Body of pancreas (tissue), 4 donors: ENCODE results near the gene TRIM58. TPM values are rescaled to one million over a fixed set of nuclear protein-coding genes. Genes with fewer than 3 reads are reported as not detected.

Experiments used
- ATAC-seq: fragments of 150-250 bp; one replicate; pipeline ENCODE4 v1.9.1; 2016
- DNase-seq, 4 donors: peaks; one replicate each; pipeline ENCODE4 v3.0.0-alpha.2; 2019
- H3K27ac ChIP-seq, 4 donors: fragments of 200-600 bp; sonication (generic); 1 replicate in 3 of 4; 2 replicates in 1 of 4; pipeline versions ENCODE4 v1.5.1 to v1.6.1; 2016 to 2019; ENCODE audit warnings: mild to moderate bottlenecking in 1 of 4, mixed read lengths in 1 of 4, moderate library complexity in 1 of 4
- H3K27me3 ChIP-seq, 2 donors: fragments of 200-600 bp; sonication (generic); one replicate each; pipeline ENCODE4 v1.6.0; 2016; ENCODE audit warnings: mild to moderate bottlenecking in 1 of 2
- H3K36me3 ChIP-seq, 2 donors: fragments of 200-600 bp; sonication (generic); replicated peaks in 1 of 2; 2 replicates each; pipeline ENCODE4 v1.5.1; 2016; ENCODE audit warnings: low read depth in 2 of 2; ENCODE audit not compliant: insufficient read depth in 1 of 2
- H3K4me1 ChIP-seq: fragments of 200-600 bp; sonication (generic); one replicate; pipeline ENCODE4 v1.6.0; 2016
- H3K4me3 ChIP-seq, 2 donors: fragments of 200-600 bp; sonication (generic); 1 replicate in 1 of 2; 2 replicates in 1 of 2; pipeline ENCODE4 v1.5.1; 2016 to 2019
- H3K9me3 ChIP-seq, 3 donors: fragments of 200-600 bp; sonication (generic); 1 replicate in 2 of 3; 2 replicates in 1 of 3; pipeline ENCODE4 v1.5.1; 2016
- CTCF ChIP-seq, 7 experiments: fragments of 450-650 bp in 4 of 7; fragments of 200-600 bp in 3 of 7; sonication (generic) in 3 of 7; IDR thresholded peaks; one replicate each; pipeline ENCODE4 v1.5.1; 2016 to 2019; ENCODE audit warnings: antibody characterized with exemption in 7 of 7
- POLR2A ChIP-seq, 3 donors: fragments of 450-650 bp; IDR thresholded peaks; one replicate each; pipeline ENCODE4 v1.6.1; 2016; ENCODE audit warnings: antibody characterized with exemption in 3 of 3, mild to moderate bottlenecking in 2 of 3
- WGBS, 2 donors: methylation state at CpG; one replicate each; pipeline ENCODE4 v1.1.5; 2017; 5-methylcytosine and 5-hydroxymethylcytosine counted together
- intact Hi-C: fragments of 100-400 bp; cut with DNase I; formaldehyde crosslinking; loops from one replicate; pipeline ENCODE4 v1.15.1; 2023
- total RNA-seq, 2 donors: library from RNA; depleted of rRNA; stranded (reverse); fragments of >200 nt; gene quantifications; one replicate each; pipeline ENCODE4 v1.1.0, GENCODE V29; 2016

The TRIM58 gene
- total RNA-seq, 2 donors from 2014 or later, result 0.99 to 3.4 TPM

DNA sequence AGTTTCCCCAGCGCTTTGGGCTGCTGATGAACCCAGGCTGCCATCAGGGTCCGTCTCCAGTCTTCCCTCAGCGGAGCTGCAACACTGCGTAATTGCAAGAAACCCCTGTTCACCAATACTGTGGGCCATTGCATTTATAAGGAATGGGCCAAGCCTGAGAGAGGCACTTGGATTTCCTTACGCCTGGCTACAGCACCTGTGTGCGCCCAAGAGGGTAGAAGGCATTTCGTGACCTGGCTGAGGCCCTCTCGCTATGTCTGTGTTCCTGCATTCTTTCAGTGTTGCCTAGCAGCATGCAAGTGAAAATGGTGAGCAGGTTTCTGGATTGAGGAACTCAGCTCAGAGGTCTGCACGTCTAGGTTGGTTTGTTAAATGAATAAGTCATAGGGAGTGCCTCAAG is 26.4 kb downstream of the TRIM58 start:
- no peak overlapping the region for H3K27ac ChIP-seq
- H3K9me3 ChIP-seq, result no peaks in the 10 kb centered on the region
- H3K4me3 ChIP-seq, result no peak overlapping the region
- ATAC-seq (no peak), DNase-seq (no peak)
- WGBS, 2 donors, result 61 to 72% methylated on average over 9 of the region's 9 CpGs
- intact Hi-C loops, result no loop called here
- no peaks in the 10 kb centered on the region for H3K27me3 ChIP-seq
- H3K4me1 ChIP-seq, result no peaks in the 10 kb centered on the region
- TF ChIP-seq POLR2A (IDR thresholded peaks at IDR 0.05) (no peak), CTCF (IDR thresholded peaks at IDR 0.05) (no peak)
- H3K36me3 ChIP-seq, result no peaks in the 10 kb centered on the region

DNA sequence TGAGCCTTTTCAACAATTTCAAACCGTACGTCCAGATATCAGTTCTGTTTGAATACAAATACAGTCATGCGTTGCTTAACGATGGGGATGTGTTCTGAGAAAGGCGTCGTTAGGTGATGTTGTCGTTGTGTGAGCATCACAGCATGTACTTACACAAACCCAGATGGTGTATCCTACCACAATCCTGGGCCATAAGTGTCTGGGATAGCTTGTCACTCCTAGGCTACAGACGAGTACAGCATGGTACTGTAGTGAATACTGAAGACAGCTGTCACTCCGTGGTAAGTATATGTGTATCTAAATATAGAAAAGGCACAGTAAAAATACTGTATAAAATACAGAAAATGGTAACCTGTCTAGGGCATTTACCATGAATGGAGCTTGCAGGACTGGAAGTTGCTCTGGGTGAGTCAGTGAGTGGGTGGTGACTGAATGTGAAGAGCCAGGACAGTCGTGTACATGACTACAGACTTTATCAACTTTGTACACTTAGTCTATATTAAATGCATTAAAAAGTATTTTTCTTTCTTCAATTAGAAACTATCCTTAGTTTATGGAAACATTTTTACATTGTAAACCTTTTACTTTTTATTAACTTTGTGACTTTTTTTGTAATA is 27.9 kb downstream of the TRIM58 start:
- H3K36me3 ChIP-seq, result no peaks in the 10 kb centered on the region
- intact Hi-C loops, result no loop called here
- TF ChIP-seq CTCF (IDR thresholded peaks at IDR 0.05), result no peak
- 68 to 73% methylated on average over 10 of the region's 10 CpGs for WGBS, 2 donors
- no peaks in the 10 kb centered on the region for H3K4me1 ChIP-seq
- no peak for ATAC-seq
- H3K27ac ChIP-seq, result no peak overlapping the region
- H3K4me3 ChIP-seq, result no peak overlapping the region
- no peaks in the 10 kb centered on the region for H3K27me3 ChIP-seq
- DNase-seq, result no peak
- no peaks in the 10 kb centered on the region for H3K9me3 ChIP-seq

- H3K4me1 ChIP-seq, result no peaks in the 10 kb centered on the region
- H3K4me3 ChIP-seq, result no peak within 1 kb of the TSS
- TF ChIP-seq CTCF (IDR thresholded peaks at IDR 0.05), result no peak
- DNase-seq (no peak), ATAC-seq (no peak)
- intact Hi-C loops, result no loop called here
- no peaks in the 10 kb centered on the region for H3K36me3 ChIP-seq
- 33 to 44% methylated on average over 2 of the region's 2 CpGs for WGBS, 2 donors
- no peaks in the 10 kb centered on the region for H3K27me3 ChIP-seq
- H3K9me3 ChIP-seq, result peaks cover 0 to 7% (median 0%) of the 10 kb centered on the region in 3 donors
- H3K27ac ChIP-seq, result no peak within 1 kb of the TSS
Measured at GRCh38 chr1:247895163-247895637, 38.2 kb downstream of the TRIM58 start, which contains the start of gene OR2W3. OR2W3 (plus strand) TSS chr1:247895587; CDS start chr1:247895587, 0 bp downstream.

- DNase-seq, result no peak
- H3K4me3 ChIP-seq, result no peak overlapping the region
- intact Hi-C loops, result no loop called here
- WGBS, 2 donors, result 82 to 92% methylated on average over 4 to 14 of the region's 14 CpGs
- no peak overlapping the region for H3K27ac ChIP-seq
- TF ChIP-seq CTCF (IDR thresholded peaks at IDR 0.05) (no peak), POLR2A (IDR thresholded peaks at IDR 0.05) (no peak)
- H3K9me3 ChIP-seq, result peaks cover 0 to 7% (median 0%) of the 10 kb centered on the region in 3 donors
- ATAC-seq, result no peak
- no peaks in the 10 kb centered on the region for H3K27me3 ChIP-seq
- no peaks in the 10 kb centered on the region for H3K4me1 ChIP-seq
- H3K36me3 ChIP-seq, result no peaks in the 10 kb centered on the region
Measured at GRCh38 chr1:247895976-247896375, 39.0 kb downstream of the TRIM58 start.

DNA sequence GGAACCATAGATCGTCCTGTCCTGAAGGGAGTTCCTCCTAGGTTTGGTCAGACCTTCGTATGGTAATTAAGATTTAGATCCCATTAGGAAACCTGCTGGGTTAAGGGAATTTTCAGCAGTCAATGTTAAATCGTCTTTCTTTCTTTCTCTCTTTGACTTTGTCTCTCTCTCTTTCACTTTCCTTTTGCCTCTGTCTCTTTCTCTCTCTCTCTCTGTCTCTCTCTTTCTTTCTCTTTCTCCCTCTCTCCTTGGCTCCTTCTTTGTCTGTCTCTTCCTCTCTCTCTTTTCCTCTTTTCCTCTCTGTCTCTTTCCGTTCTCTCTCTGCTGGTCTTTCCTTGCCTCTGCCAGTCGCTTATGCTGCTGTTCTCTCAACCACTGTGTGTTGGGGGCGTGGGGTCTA is 47.1 kb downstream of the TRIM58 start:
- TF ChIP-seq POLR2A (IDR thresholded peaks at IDR 0.05), result no peak
- TF ChIP-seq CTCF (IDR thresholded peaks at IDR 0.05), result no peak
- Histone ChIP-seq H3K27me3 (no peaks in the 10 kb centered on the region), H3K4me3 (no peak overlapping the region), H3K27ac (no peak overlapping the region), H3K36me3 (no peaks in the 10 kb centered on the region), H3K4me1 (no peaks in the 10 kb centered on the region), H3K9me3 (peaks cover 0 to 7% (median 0%) of the 10 kb centered on the region in 3 donors)
- WGBS, 2 donors, result 49 to 55% methylated on average over 6 of the region's 6 CpGs
- ATAC-seq (no peak), DNase-seq (no peak)
- intact Hi-C loops, result no loop called here
